HuH-7 (cell line): ENCODE measurements around the gene SFR1.

ENCODE experiments used
- DNase-seq: peaks from one replicate; pipeline ENCODE4 v3.0.0; 2011; ENCODE audit warnings: low spot score

SFR1 gene

DNA sequence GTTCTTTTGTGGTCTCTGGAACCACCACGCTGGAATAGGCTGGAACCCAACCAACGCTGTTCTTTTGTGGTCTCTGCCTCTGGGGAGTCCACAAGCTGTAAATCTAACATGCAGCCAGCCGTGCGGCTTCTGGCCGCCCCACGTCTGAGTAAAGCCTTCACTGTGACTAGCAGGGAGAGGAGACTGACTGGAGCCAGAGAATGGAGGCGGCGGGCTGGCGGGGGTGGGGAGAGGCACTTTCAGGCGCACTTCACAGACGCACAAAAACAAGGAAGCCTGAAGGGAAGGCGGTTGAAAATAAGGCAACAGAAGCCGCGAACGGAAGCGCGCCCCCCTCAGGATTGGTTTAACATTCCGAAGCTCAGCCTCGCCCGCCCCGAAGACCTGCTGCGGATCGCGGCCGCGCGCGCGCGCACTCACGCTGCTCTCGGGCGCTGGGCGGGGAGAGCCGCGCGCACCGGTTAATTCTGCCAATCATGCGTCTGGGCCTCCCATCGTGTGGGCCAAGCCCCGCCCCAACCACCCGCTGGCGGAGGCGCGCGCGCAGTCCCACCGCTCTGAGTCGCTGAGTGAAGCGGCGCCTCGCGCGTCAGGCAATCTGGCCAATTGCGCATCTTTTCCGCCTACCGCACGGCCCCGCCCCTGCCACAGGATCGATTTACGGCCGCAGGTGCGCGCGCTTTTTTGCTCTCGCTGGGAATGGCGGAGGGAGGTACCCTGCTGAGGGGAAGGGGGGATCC, at the start of gene SFR1:
TSS of gene SFR1 (plus strand) at position 687 of the 740 bp plus-strand sequence. CDS start at position 700, 13 bp downstream.
- DNase-seq = peak; percentile 85

- DNase-seq = no peak
Measured at GRCh38 chr10:104072786-104073185, 49.2 kb upstream of the SFR1 start.

- DNase-seq = no peak
Measured at GRCh38 chr10:104074505-104074904, 47.5 kb upstream of the SFR1 start.

DNA sequence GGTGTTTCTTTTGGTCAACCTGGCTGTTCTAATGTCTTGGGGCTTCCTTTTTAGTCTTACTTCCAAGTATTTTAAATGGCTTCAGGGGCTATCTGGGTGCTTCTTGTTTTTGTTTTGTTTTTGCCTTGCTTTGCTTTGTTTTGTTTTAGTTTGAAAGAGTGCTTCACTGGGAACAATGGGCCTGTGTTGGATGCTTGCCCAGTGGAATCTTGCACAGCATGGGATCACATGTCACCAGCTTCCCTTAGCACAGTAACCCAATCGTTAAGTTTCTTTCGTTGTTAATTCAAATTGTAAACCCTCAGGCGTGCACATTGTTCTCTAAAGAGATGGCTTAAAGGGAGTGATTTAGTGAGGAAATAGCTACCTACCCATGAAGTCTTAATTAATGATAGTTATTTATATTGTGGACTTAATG, 45.2 kb upstream of the SFR1 start:
- no peak for DNase-seq

DNA sequence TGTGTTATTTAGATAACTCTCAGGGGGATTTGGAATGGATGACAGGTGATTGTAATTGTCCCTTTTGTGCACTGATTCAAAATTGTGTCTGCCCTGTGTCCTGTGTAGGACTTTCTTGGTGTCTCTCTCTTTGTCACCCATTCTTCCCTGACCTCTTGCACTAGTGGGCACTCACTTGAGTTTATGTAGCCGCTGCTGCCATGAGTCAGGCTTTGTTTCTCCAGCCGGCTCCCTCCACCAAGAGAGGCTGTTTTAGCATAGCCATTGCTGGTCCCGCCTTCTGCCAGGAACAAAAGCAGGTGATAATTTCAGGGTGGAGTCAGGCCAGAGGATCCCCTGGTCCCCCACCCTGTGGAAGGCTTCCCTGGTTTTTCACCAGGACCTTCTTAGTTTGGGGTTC, 44.7 kb upstream of the SFR1 start:
- DNase-seq = no peak

DNA sequence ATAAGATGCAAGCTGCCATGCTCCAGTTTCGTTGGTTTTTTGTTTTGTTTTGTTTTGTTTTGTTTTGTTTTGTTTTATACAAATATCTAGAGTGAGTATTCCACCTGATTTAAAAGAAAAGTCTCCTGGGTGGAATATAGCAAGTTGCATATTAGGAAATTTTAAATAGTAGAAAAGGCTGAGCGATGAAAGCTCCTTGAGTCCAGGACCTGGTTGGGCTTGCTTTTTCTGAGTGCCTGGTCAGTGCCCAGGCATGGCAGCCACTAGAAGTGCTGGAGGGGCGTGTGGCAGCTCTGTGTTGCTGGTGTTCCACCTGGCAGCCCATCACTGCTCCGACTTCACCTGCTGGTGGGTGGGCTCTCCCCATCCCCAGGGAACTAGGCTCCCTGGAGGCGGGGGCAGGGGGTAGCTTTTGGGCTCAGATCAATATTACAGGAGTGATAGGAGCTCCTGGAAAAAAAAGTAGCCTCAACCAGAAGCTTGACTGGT, 44.3 kb upstream of the SFR1 start:
- no peak for DNase-seq

GRCh38 chr10:104080762-104081161, 41.2 kb upstream of the SFR1 start:
- DNase-seq = peak; percentile 38

GRCh38 chr10:104081998-104082397, 40.0 kb upstream of the SFR1 start:
- DNase-seq = no peak

DNA sequence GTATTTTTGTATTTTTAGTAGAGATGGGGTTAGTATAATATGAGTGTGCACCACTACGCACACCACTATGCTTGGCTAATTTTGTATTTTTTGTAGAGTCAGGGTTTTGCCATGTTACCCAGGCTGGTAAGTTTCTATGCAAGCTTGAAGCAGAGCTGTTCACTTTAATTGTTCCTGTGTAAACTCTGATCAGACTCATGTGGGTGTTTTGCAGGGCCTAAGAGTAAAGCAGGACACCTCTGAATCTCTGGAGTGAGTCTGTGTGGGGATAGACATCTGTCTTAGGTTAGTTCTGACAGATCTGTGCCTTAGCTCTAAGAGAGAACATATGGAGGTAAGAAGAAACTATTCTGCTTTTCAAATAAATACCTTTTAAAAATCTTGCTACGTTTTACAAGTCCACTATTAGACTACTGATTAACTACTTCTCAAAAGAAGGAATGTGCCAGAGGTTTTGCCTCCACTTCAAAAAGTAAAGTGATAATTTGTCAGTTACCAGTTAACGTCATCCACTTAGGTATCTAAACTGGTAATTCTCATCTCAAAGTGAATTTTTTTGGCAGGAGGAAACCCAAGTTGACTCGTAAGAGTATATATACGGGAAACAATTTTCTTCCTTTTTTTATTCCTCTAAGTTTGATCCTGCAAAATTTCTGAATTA, 37.4 kb upstream of the SFR1 start:
- DNase-seq = no peak

DNA sequence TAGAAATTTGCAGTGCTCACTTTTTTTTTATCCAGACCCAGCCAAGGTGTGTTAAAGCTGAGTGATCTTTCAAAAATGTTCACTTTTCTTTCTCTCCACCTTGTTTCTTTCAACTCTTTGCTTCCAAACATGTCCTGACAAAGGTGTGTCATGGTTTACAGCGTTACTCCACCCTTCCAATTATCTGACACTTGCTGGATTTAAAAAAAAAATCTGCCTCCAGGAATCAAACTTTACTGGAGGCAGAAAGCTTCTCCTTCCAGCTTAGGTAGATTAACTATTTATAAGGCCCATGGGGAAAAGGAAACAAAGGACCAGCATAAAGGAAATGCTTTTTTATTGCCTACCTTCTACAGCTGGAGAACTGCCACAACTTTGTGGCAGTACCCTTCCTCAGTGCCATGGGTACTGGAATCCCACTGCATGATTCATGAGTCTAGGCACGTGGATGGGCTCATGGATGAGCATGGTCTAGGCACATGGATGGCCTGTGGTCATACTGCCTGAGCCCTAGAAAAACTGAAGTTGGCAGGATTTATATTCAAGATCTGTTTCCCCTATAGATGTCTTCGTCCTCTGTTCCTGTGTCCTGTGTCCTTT, 36.1 kb upstream of the SFR1 start, which contains the start of gene COL17A1:
TSS of gene COL17A1 (minus strand) at position 80 of the 600 bp plus-strand sequence. CDS start 5,207 bp downstream, outside the sequence.
- no peak for DNase-seq

DNA sequence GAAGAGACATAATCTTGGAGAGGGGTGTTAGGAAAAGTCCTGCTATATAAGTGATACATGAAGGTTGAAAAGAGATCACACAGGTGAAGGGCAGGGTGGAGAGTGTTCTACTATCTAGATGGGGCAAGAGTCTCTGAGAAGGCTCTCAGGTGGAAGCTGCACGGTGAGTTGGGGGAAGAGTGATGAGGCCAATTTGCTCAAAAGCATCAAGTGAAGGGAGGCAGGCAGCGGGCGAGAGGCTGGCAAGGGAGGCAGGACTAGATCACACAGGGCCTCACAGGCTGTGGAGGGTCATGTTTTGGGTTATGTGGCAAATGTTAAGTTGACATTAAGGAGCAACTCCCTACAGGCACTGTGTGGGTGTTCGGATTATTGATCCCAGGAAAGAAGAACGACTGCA, 33.7 kb upstream of the SFR1 start:
- DNase-seq = no peak

DNA sequence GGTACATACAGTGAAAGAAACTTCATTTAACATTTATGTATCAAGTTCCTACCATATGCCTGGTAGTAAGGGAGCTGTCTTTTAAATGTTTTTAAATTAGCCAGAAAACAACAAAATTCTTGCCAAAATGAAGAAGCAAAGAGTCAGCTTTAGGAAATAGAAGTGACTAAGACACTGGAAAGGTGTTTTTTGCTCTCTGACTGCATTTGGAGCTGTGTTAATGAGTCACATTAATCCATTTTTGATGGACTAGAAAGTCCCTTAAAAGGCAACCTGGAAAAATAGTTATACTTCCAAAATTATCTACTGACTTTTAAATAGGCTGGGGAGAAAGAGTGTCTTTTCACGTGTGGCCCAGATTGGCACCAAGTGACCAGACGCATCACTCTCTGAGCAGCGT, 32.4 kb upstream of the SFR1 start:
- no peak for DNase-seq

GRCh38 chr10:104090611-104091010, 31.4 kb upstream of the SFR1 start:
- DNase-seq = no peak

DNA sequence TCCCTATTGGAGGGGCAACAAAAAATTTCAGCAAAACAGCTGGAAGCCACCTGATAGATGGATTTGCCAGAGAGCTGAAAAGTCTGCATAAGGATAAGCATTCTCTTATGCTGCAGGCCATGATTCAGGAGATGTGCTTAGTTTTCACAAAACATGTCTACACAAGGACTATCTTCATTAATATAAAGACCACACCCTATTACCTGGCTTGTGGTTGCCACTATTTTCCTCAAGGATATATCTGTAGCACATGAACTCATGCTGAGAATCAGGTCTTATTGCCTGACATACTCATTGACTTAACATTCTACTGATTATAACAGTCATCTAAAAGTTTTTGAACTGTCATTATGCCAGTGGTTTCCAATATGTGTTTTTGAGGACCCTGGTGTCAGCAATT, 29.2 kb upstream of the SFR1 start:
- no peak for DNase-seq

GRCh38 chr10:104096692-104097091, 25.3 kb upstream of the SFR1 start:
- DNase-seq = no peak

- no peak for DNase-seq
Measured at GRCh38 chr10:104098358-104098925, 23.5 kb upstream of the SFR1 start.

GRCh38 chr10:104099269-104099668, 22.7 kb upstream of the SFR1 start:
- no peak for DNase-seq

- no peak for DNase-seq
Measured at GRCh38 chr10:104099941-104100340, 22.0 kb upstream of the SFR1 start.

DNA sequence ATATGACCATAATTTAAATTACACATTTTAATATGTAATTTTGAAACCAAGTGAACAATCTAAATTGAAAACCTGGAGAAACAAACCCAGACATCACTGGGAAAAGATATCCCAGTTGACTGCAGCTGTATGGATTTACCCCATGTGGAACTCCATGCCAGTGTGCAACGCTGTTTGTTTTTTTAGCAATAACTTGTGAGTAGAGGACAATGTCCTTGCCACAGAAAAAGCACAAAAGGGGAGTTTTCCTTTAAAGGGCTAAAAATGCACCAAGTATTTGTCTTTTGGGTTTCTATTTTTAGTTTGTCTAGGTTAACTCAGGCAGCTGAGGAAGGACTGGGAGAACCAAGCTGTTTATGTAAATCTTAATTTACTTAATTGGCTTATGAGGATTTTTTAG, 21.2 kb upstream of the SFR1 start:
- DNase-seq = no peak

DNA sequence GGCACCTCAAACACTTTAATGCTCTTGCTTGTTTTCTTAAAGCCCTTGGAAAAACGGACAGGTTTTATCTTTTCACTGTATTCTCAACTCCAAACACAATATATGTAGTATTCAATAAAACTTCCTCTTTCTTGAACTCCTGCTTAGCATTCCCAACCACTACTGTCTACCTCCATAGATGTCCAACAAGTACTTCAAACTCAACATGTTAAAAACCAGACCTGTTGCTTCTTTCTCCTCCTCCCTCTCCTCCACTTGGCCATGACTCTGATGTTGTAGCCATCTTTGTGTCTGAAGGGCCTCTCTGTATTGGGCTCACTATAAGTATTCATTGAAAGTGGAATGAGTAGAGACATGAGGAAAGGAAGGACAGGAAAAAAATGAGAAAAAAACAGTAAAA, 20.1 kb upstream of the SFR1 start:
- DNase-seq = no peak

- no peak for DNase-seq
Measured at GRCh38 chr10:104103956-104104355, 18.0 kb upstream of the SFR1 start.

- no peak for DNase-seq
Measured at GRCh38 chr10:104104418-104104817, 17.6 kb upstream of the SFR1 start.

- no peak for DNase-seq
Measured at GRCh38 chr10:104104926-104105325, 17.0 kb upstream of the SFR1 start.
